Keratinocyte (primary cell): ENCODE measurements around the gene CHST1. TPM values are rescaled to one million over a fixed set of nuclear protein-coding genes. Genes with fewer than 3 reads are reported as not detected.
A peak's percentile ranks its signal among the peaks of the same experiment; 100 is the strongest.

Source experiments
- DNase-seq: peaks from one replicate; pipeline ENCODE4 v3.0.0-alpha.2; 2011; ENCODE audit warnings: low read depth, missing footprints, low spot score
- FAIRE-seq: peaks from 2 replicates; lab custom pipeline; 2011; peaks lifted over from hg19 to GRCh38; lab: Jason Lieb, UNC
- H2AFZ ChIP-seq: 2 replicates; pipeline ENCODE4 v1.6.0; 2012; ENCODE audit warnings: low read length, control low read depth, inconsistent platforms; ENCODE audit not compliant: control insufficient read depth
- H3K27ac ChIP-seq: 2 replicates; pipeline ENCODE4 v1.5.1; 2011; ENCODE audit warnings: low read length; ENCODE audit not compliant: control insufficient read depth, insufficient read depth
- H3K27me3 ChIP-seq: 3 replicates; pipeline ENCODE4 v1.6.0; 2011; ENCODE audit warnings: low read length; ENCODE audit not compliant: control insufficient read depth, insufficient read depth; ENCODE audit errors: extremely low read depth
- H3K36me3 ChIP-seq, 2 experiments: 2 replicates in 1 of 2; 3 replicates in 1 of 2; pipeline ENCODE4 v1.5.1; 2011; ENCODE audit warnings: low read length in 2 of 2, mild to moderate bottlenecking in 1 of 2; ENCODE audit not compliant: control insufficient read depth in 2 of 2, insufficient read depth in 2 of 2; ENCODE audit errors: extremely low read depth in 1 of 2
- H3K4me1 ChIP-seq: 3 replicates; pipeline ENCODE4 v1.5.1; 2011; ENCODE audit warnings: low read length; ENCODE audit not compliant: control insufficient read depth, insufficient read depth; ENCODE audit errors: extremely low read depth
- H3K4me2 ChIP-seq: 3 replicates; pipeline ENCODE4 v1.6.0; 2011; ENCODE audit warnings: low read depth, low read length; ENCODE audit not compliant: control insufficient read depth, insufficient read depth; ENCODE audit errors: extremely low read depth
- H3K4me3 ChIP-seq, 3 experiments: fragments of 200-600 bp in 1 of 3; sonication (generic) in 1 of 3; 2 replicates in 2 of 3; 3 replicates in 1 of 3; pipeline ENCODE4 v1.5.1; 2011 to 2016; ENCODE audit warnings: low read length in 3 of 3, mild to moderate bottlenecking in 3 of 3, control low read depth in 2 of 3, inconsistent platforms in 1 of 3, low read depth in 1 of 3, mixed read lengths in 1 of 3, mixed run types in 1 of 3, moderate library complexity in 1 of 3; ENCODE audit not compliant: control insufficient read depth in 2 of 3, insufficient read depth in 2 of 3; ENCODE audit errors: extremely low read depth in 1 of 3
- H3K79me2 ChIP-seq: 2 replicates; pipeline ENCODE4 v1.6.0; 2012; ENCODE audit warnings: low read length; ENCODE audit not compliant: control insufficient read depth, insufficient read depth
- H3K9ac ChIP-seq: 3 replicates; pipeline ENCODE4 v1.6.0; 2011; ENCODE audit warnings: low read length; ENCODE audit not compliant: control insufficient read depth, insufficient read depth; ENCODE audit errors: extremely low read depth
- H3K9me1 ChIP-seq: 3 replicates; pipeline ENCODE4 v1.6.0; 2011; ENCODE audit warnings: low read length; ENCODE audit not compliant: control insufficient read depth, insufficient read depth; ENCODE audit errors: extremely low read depth
- H3K9me3 ChIP-seq: 2 replicates; pipeline ENCODE4 v1.5.1; 2012; ENCODE audit warnings: low read depth, low read length; ENCODE audit not compliant: control insufficient read depth
- H4K20me1 ChIP-seq: 3 replicates; pipeline ENCODE4 v1.6.0; 2011; ENCODE audit warnings: low read length; ENCODE audit not compliant: control insufficient read depth, insufficient read depth; ENCODE audit errors: extremely low read depth
- EZH2 ChIP-seq: IDR thresholded peaks from one replicate; pipeline ENCODE4 v1.6.1; 2012; ENCODE audit warnings: inconsistent platforms, mild to moderate bottlenecking, low read length, moderate library complexity
- dilution Hi-C: fragments of 300-500 bp; cut with MboI; formaldehyde crosslinking; loops from one replicate; pipeline ENCODE4 v1.7.0; 2020; ENCODE audit warnings: low sequenced_read_pairs; ENCODE audit not compliant: extremely low pct_ligation_motif_present
- polyA plus RNA-seq, 5 experiments: library from polyadenylated mRNA; depleted of rRNA in 3 of 5; stranded (reverse) in 3 of 5; stranded (forward) in 1 of 5; unstranded in 1 of 5; fragments of >200 nt; gene quantifications; 1 replicate in 1 of 5; 2 replicates in 3 of 5; 3 replicates in 1 of 5; pipeline versions ENCODE4 v1.2.1 to v1.2.3, GENCODE V29; 2011 to 2012; ENCODE audit warnings: missing spikeins in 2 of 5, low read depth in 1 of 5, low replicate concordance in 1 of 5
- TF ChIP-seq, protein P1 (sequence below), 3 experiments: IDR thresholded peaks in 1 of 3; conservative IDR thresholded peaks in 1 of 3; optimal IDR thresholded peaks in 1 of 3; 2 replicates in 2 of 3; 3 replicates in 1 of 3; pipeline versions ENCODE3 to v1.5.1; 2011; ENCODE audit warnings: low read length in 3 of 3, mild to moderate bottlenecking in 3 of 3, moderate library complexity in 2 of 3, control low read depth in 1 of 3, inconsistent platforms in 1 of 3; ENCODE audit not compliant: insufficient read depth in 2 of 3; ENCODE audit errors: extremely low read depth in 1 of 3

Gene CHST1
- polyA plus RNA-seq, 1 donor (not counting 4 experiments of a cell fraction or from before 2014, with no cell fraction given): not detected

DNA sequence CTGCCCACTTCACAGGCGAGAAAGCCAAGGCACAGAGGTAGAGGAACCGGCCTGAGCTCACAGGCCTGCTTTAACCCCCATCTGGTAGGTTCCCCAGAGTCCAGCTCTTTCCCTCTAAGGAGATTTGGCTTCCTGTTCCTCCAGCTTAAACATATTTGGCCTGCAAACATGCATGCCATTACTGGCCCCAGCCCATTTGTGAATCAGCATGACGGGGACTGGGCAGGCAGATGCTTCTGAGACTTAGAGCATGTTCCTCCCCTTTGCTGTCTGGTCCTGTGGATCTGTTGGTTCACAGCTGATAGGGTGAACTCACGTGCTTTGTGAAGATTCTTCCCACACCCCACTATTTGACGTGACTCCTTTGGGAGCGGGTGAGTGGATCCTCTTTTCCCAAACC, 12.6 kb downstream of the CHST1 start:
- H3K9ac ChIP-seq: no peak overlapping the region
- H3K27ac ChIP-seq: no peak overlapping the region
- dilution Hi-C loops: no loop called here
- TF ChIP-seq, protein P1, sequence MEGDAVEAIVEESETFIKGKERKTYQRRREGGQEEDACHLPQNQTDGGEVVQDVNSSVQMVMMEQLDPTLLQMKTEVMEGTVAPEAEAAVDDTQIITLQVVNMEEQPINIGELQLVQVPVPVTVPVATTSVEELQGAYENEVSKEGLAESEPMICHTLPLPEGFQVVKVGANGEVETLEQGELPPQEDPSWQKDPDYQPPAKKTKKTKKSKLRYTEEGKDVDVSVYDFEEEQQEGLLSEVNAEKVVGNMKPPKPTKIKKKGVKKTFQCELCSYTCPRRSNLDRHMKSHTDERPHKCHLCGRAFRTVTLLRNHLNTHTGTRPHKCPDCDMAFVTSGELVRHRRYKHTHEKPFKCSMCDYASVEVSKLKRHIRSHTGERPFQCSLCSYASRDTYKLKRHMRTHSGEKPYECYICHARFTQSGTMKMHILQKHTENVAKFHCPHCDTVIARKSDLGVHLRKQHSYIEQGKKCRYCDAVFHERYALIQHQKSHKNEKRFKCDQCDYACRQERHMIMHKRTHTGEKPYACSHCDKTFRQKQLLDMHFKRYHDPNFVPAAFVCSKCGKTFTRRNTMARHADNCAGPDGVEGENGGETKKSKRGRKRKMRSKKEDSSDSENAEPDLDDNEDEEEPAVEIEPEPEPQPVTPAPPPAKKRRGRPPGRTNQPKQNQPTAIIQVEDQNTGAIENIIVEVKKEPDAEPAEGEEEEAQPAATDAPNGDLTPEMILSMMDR (optimal IDR thresholded peaks at IDR 0.05 in 1 of 3, IDR thresholded peaks at IDR 0.05 in 1 of 3, conservative IDR thresholded peaks at IDR 0.05 in 1 of 3; ENCODE audit: extremely low read depth in 1 of 3, insufficient read depth in 2 of 3, low read length in 3 of 3): no peak
- TF ChIP-seq EZH2: no peak
- no peaks in the 10 kb centered on the region for H3K9me3 ChIP-seq
- no peaks in the 10 kb centered on the region for H3K9me1 ChIP-seq
- no peaks in the 10 kb centered on the region for H3K79me2 ChIP-seq
- no peak overlapping the region for H3K4me3 ChIP-seq
- FAIRE-seq (peak; percentile 55), DNase-seq (peak; percentile 4)
- H3K36me3 ChIP-seq: no peaks in the 10 kb centered on the region
- H2AFZ ChIP-seq: peak overlapping the region; percentile 23
- H4K20me1 ChIP-seq: no peaks in the 10 kb centered on the region
- H3K4me1 ChIP-seq: peaks cover 7% of the 10 kb centered on the region
- H3K27me3 ChIP-seq: peaks cover 13% of the 10 kb centered on the region
- peak overlapping the region; percentile 35 for H3K4me2 ChIP-seq

DNA sequence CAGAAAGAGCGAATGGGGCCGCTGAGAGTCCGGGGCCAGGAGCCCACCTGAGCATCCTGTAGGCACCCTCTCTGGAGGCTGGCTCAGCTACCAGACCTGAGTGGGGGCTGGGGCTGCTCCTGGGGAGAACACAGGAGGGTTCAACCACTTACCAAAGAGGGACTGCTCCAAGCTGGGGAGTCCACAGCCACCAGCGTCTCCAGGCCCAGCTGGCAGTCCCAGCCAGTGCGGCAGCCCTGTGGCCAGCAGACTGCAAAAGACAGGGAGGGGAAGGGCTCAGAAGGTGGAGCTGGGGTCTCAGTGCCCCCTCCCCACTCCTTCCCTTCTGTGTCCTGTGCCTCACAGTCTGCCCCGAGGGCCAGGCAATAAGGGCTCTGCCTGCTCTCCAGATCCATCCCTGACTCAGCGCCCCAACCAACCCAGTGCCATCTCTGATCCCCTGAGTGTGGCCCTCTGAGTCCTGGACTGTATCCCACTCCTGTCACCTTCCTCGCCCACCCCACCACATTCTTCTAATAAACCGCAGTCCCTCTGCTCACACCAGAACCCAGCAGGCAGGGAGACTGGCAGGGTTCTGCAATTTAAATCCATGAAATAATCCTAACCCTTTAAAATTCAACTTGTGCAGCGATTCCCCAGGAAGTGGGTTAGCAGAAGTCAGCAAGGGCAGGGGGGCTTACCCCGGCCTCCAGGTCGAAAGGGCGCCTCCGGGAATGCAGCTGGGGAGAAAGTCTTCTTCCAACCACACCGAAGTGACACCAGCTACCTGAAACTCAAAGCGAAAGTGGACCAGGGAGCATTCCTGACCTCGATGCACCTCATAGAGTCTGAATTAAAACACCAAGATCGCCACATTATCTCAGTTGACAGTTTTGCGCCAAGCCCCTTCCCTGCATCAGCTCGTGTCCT, 13.3 kb downstream of the CHST1 start:
- Histone ChIP-seq H3K27me3 (peaks cover 13% of the 10 kb centered on the region), H3K4me2 (peak overlapping the region; percentile 35), H3K27ac (no peak overlapping the region), H4K20me1 (no peaks in the 10 kb centered on the region), H3K9ac (no peak overlapping the region), H2AFZ (peak overlapping the region; percentile 23), H3K9me1 (no peaks in the 10 kb centered on the region), H3K36me3 (no peaks in the 10 kb centered on the region), H3K4me3 (no peak overlapping the region), H3K9me3 (no peaks in the 10 kb centered on the region), H3K79me2 (no peaks in the 10 kb centered on the region), H3K4me1 (peaks cover 7% of the 10 kb centered on the region)
- TF ChIP-seq, protein P1 (optimal IDR thresholded peaks at IDR 0.05 in 1 of 3, IDR thresholded peaks at IDR 0.05 in 1 of 3, conservative IDR thresholded peaks at IDR 0.05 in 1 of 3; ENCODE audit: extremely low read depth in 1 of 3, insufficient read depth in 2 of 3, low read length in 3 of 3): no peak
- TF ChIP-seq EZH2: no peak
- dilution Hi-C loops: no loop called here
- DNase-seq (no peak), FAIRE-seq (no peak)
